ENCODE measurements around the gene ANO8.

Gene ANO8

GRCh38 chr19:17325881-17326594, 8.6 kb downstream of the ANO8 start:
- TF ChIP-seq TAF1 (IDR thresholded peaks at IDR 0.05; ENCODE audit: borderline replicate concordance, low read depth, low read length): no peak
- no peak for TF ChIP-seq POLR2AphosphoS5 (IDR thresholded peaks at IDR 0.05; ENCODE audit: low read depth, low read length)
- TF ChIP-seq POLR2A (IDR thresholded peaks at IDR 0.05; ENCODE audit: low read depth, low read length): no peak
- FAIRE-seq: no peak
- DNase-seq (ENCODE audit: insufficient read length): no peak

GRCh38 chr19:17325133-17325532, 9.5 kb downstream of the ANO8 start:
- no peak for TF ChIP-seq POLR2A (IDR thresholded peaks at IDR 0.05; ENCODE audit: low read depth, low read length)
- DNase-seq (ENCODE audit: insufficient read length): no peak
- FAIRE-seq: no peak

GRCh38 chr19:17324357-17325114, 10.1 kb downstream of the ANO8 start:
- FAIRE-seq: no peak
- no peak for TF ChIP-seq TAF1 (IDR thresholded peaks at IDR 0.05; ENCODE audit: borderline replicate concordance, low read depth, low read length)
- DNase-seq (ENCODE audit: insufficient read length): no peak

GRCh38 chr19:17323964-17324332, 10.7 kb downstream of the ANO8 start:
- TF ChIP-seq TAF1 (IDR thresholded peaks at IDR 0.05; ENCODE audit: borderline replicate concordance, low read depth, low read length): no peak
- no peak for TF ChIP-seq POLR2A (IDR thresholded peaks at IDR 0.05; ENCODE audit: low read depth, low read length)
- no peak for TF ChIP-seq POLR2AphosphoS5 (IDR thresholded peaks at IDR 0.05; ENCODE audit: low read depth, low read length)
- no peak for DNase-seq (ENCODE audit: insufficient read length)
- FAIRE-seq: no peak

- DNase-seq (ENCODE audit: insufficient read length) (no peak), FAIRE-seq (no peak)
- TF ChIP-seq POLR2AphosphoS5 (IDR thresholded peaks at IDR 0.05; ENCODE audit: low read depth, low read length) (no peak), TAF1 (IDR thresholded peaks at IDR 0.05; ENCODE audit: borderline replicate concordance, low read depth, low read length) (no peak), POLR2A (IDR thresholded peaks at IDR 0.05; ENCODE audit: low read depth, low read length) (no peak)
These were observed 11.2 kb downstream of the ANO8 start for GRCh38 chr19:17323300-17323963.

GRCh38 chr19:17322854-17323253, 11.8 kb downstream of the ANO8 start:
- DNase-seq (ENCODE audit: insufficient read length): no peak
- TF ChIP-seq POLR2AphosphoS5 (IDR thresholded peaks at IDR 0.05; ENCODE audit: low read depth, low read length): no peak
- no peak for TF ChIP-seq POLR2A (IDR thresholded peaks at IDR 0.05; ENCODE audit: low read depth, low read length)
- TF ChIP-seq TAF1 (IDR thresholded peaks at IDR 0.05; ENCODE audit: borderline replicate concordance, low read depth, low read length): no peak
- FAIRE-seq: no peak

- TF ChIP-seq POLR2AphosphoS5 (IDR thresholded peaks at IDR 0.05; ENCODE audit: low read depth, low read length): peak; percentile 56; the same call in 1 of the 2 replicates
- TF ChIP-seq TAF1 (IDR thresholded peaks at IDR 0.05; ENCODE audit: borderline replicate concordance, low read depth, low read length): no peak
- peak; percentile 28; the same call in 1 of the 2 replicates for TF ChIP-seq POLR2A (IDR thresholded peaks at IDR 0.05; ENCODE audit: low read depth, low read length)
- no peak for DNase-seq (ENCODE audit: insufficient read length)
- FAIRE-seq: no peak
These were observed 12.8 kb downstream of the ANO8 start for GRCh38 chr19:17321655-17322489.

GRCh38 chr19:17320435-17320834, 14.2 kb downstream of the ANO8 start:
- FAIRE-seq (no peak), DNase-seq (ENCODE audit: insufficient read length) (no peak)
- TF ChIP-seq POLR2A (IDR thresholded peaks at IDR 0.05; ENCODE audit: low read depth, low read length): no peak
- no peak for TF ChIP-seq POLR2AphosphoS5 (IDR thresholded peaks at IDR 0.05; ENCODE audit: low read depth, low read length)
- no peak for TF ChIP-seq TAF1 (IDR thresholded peaks at IDR 0.05; ENCODE audit: borderline replicate concordance, low read depth, low read length)

- TF ChIP-seq TAF1 (IDR thresholded peaks at IDR 0.05; ENCODE audit: borderline replicate concordance, low read depth, low read length): no peak
- no peak for TF ChIP-seq POLR2A (IDR thresholded peaks at IDR 0.05; ENCODE audit: low read depth, low read length)
- TF ChIP-seq POLR2AphosphoS5 (IDR thresholded peaks at IDR 0.05; ENCODE audit: low read depth, low read length): no peak
- no peak for DNase-seq (ENCODE audit: insufficient read length)
- FAIRE-seq: no peak
These were observed 15.0 kb downstream of the ANO8 start for GRCh38 chr19:17319473-17320238.

- TF ChIP-seq TAF1 (IDR thresholded peaks at IDR 0.05; ENCODE audit: borderline replicate concordance, low read depth, low read length) (no peak), POLR2AphosphoS5 (IDR thresholded peaks at IDR 0.05; ENCODE audit: low read depth, low read length) (no peak), POLR2A (IDR thresholded peaks at IDR 0.05; ENCODE audit: low read depth, low read length) (no peak)
- no peak for FAIRE-seq
- DNase-seq (ENCODE audit: insufficient read length): no peak
These were observed 15.7 kb downstream of the ANO8 start for GRCh38 chr19:17318966-17319365.

Measured in GM12892 (cell line).